ENCODE measurements around the gene CD300LF.

CD300LF gene

GRCh38 chr17:74712756-74713155, at the start of gene CD300LF:
Gene CD300LF, minus strand, starts transcription at chr17:74712923. Its CDS starts 57 bp downstream, at chr17:74712866.
- no peak for DNase-seq

DNA sequence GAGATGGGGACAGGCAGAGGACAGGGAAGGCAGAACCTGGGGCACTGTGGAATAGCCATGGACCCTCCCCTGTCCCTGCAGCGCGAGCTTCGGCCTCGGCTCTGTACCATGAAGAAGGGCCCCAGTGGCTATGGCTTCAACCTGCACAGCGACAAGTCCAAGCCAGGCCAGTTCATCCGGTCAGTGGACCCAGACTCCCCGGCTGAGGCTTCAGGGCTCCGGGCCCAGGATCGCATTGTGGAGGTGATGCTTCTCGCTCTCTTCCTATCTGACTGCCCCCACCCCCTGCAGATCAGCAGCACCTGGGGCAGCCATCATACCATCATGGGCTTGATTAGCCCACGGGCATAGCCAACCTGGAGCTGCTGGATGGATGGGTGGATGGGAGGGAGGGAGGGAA, 49.2 kb upstream of the CD300LF start:
- no peak for DNase-seq

DNA sequence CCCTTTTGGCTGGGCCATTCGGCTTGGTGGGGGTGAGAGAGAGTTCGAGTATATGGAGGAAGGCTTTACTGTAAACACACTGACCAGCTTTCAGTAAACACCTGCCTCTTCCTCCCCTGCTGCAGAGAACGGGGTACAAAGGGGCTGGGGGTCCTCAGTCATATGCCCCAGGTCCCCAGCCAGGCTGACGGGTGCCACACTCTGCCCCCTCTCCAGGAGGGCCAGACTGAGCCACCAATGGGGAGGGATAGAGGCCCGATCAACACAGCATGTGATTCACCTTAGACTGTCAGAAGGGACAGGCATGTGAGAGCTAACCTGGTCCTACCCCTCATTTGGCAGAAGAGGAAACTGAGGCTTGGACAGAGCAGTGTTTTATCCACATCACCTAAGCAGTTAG, 48.7 kb upstream of the CD300LF start:
- no peak for DNase-seq

- DNase-seq = no peak
These were observed 47.8 kb upstream of the CD300LF start for GRCh38 chr17:74760404-74761105.

- DNase-seq = no peak
These were observed 47.2 kb upstream of the CD300LF start for GRCh38 chr17:74759941-74760340.

- DNase-seq = no peak
These were observed 46.6 kb upstream of the CD300LF start for GRCh38 chr17:74759243-74759801.

DNA sequence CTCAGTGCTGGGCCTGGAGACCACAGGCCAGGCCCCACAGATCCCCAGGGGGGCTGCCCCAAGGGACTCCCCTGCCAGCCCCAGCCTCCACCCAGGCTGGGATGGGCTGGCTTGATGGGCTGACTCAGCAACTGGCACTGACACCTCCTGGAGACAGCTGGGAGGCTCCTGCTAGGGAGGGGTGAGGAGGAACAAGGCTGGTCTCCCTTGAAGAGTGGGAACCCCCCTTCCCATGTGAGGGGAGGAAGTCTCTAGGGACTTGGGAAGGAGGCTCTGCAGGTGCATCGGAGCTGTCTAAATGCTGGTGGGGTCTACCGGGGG, 46.1 kb upstream of the CD300LF start:
- no peak for DNase-seq

DNA sequence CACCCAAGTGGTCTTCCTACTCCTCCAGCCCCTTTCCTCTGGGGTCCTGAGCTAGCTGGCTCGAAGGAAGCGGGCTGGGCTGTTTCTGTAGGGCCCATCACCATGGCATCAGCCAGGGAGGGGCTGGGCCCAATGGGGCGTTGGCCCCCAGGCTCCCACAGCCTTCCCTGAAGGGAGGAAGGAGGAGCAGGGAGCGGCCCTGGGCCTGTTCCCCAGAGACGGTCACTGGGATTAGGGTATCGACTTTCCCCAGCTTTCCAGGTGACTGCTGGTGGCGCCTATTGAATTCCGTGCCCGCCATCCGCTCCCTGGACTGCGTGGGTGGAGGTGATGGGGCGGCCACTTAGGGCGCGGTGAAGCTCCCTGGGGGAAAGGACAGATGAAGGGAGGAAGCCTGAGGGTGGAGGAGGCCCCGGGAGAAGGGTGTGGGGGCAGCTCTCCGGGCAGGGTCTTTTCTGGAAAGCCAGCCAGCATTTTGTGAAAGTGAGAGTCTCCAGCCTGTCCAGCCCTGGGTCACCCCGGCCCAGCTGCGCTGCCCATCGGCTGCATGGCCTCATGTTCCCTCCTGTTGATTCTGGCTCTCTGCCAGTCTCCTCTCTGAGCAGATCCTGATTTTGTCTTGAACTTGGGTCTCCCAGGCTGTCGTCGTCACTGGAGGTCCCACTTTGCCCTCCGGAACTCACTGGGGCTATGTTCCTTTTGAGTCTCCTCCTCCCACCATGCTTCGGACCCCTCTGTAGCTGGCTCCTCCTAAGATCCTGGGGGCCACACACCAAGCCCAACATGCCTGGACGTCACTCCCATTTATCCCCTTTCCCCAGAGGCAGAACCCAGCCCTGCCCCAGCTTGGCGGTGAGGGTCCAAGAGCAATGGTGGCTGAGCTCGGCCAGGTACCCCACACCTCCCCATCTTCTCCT, 45.5 kb upstream of the CD300LF start:
- DNase-seq = no peak

- DNase-seq = no peak
These were observed 44.8 kb upstream of the CD300LF start for GRCh38 chr17:74757502-74757901.

DNA sequence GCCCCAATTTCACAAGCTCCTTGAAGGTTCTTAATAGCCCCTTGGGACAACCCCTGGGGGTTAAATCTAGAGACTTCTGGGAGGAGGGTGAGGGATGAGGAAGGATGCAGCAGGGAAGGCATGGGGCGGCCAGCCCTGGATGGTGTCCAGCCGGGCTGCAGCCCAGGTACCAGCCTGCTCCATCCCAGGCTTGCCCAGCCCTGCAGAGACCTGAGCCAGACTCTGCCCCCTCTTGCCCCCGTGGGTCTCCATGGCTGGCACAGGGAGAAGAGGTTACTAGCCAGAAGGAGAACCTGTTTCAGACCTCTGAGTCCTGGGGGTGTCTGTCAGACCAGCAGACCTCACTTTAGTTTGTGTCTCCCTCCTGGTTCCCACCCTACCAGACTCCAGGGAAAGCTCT, 44.2 kb upstream of the CD300LF start:
- DNase-seq = no peak

DNA sequence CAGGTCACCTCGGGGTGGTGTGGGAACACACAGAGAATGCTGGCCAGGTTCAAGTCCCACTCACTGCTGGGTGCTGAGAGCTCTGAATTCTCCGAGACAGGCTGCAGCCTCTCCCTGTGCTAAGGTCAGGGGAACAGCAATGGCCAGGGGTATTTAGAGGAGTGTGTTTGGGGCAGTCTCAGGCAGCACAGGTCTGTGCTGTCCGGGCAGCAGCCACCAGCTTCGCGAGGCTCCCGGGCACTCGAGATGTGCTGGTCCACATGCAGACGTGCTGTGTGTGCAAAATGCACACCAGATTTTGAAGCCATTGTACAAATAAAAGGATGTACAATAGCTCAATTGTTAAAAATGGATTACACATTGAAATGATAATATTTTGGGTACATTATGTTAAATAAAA, 42.8 kb upstream of the CD300LF start:
- no peak for DNase-seq

- DNase-seq = no peak
These were observed 42.1 kb upstream of the CD300LF start for GRCh38 chr17:74754832-74755231.

GRCh38 chr17:74752822-74753401, 40.2 kb upstream of the CD300LF start:
- DNase-seq = no peak

DNA sequence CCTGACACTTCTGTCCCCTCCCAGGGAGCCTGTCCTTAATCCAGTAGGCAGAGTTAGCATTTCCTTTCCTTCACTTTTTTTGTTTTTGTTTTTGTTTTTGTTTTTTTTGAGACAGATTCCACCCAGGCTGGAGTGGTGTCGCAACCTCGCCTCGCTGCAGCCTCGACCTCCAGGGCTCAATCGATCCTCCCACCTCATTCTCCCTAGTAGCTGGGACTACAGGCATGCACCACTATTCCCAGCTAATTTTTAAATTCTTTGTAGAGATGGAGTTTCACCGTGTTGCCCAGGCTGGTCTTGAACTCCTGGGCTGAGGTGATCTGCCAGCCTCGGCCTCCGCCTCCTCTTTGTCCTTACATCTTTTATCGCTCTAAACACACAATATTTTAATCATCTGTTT, 39.7 kb upstream of the CD300LF start:
- DNase-seq = no peak

DNA sequence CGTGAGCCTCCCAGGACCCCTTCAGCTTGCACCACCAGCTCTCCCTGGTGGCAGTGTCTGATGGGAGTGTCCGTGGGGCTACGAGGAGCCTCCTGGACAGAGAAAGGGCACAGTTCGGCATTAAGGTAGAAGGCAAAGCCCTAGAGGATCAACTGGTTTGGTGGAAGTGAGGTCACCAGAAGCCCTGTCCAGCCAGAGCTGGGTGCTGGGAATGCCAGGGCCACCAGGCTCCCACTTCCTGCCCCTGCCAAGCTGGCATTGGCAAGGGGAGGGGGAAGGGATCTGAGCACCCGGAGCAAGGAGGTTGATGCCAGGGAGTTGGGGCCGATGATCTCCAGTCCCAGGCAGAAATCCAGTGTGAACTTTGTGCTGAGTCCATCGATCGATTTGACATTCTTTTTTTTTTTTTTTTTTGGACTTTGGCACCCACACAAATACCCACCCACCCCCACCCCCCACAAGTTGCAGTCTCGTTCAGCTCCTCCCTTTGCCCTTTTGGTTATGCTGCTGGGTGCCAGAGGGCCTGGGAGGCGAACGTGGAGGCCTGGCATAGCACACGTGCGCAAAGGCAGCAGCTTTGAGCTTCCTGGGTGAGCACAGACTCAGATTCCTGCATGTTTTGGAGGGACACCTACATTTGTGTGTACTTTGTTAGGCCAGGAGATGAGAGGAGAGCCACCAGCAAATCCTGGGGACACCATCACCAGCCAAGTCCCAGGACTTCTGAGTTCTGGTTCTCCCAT, 37.8 kb upstream of the CD300LF start:
- DNase-seq = no peak

DNA sequence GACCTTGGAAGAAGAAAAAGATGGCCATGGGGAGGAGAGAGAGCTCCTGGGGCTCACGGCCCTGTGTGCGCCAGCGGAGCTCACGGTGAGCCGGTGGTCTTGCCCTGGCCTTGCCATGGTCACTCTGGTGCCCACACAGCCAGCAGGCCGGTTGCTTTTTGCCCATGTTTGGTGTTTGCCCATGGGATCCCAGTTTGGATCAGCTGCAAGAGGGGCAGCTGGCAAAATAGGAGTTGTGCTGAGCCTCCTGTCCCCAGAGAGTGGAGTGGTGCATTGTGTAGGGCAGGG, 37.3 kb upstream of the CD300LF start:
- DNase-seq = no peak

DNA sequence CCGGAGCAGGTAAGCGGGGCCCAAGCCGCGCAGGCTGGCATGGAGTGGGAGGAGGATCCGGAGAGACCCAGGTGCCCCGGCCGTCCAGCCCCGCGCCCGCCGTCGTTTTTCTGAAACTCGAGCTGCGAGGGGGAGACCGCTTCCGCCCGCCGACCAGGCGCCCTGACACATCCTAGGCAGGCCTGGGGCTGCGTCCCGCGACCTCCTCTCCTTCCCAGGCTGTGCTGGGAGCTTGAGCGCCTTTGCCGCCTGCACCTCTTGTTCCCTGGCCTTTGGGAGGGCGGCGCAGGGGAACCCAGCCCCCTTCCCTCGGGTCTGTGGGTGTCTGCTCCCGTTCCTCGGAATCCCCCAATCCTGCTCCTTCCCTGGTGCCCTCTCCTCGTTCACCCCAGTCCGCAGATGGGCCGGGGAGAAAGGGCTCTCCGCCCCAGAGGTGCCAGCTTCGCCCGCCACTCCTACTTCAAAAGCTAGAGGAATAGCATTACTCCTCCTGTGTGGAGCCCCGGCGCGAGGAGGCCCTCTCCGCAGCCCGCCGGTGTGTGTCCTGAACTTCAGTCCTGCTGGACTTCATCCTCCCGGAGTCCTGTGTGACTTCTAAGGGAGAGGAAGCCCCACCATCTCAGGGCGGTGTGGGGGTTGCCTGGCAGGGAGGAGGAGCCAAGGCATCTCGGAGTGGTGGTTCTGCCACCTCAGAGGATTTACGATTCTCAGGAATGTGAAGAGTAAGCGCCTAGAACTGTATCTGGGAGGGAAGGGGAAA, 36.7 kb upstream of the CD300LF start:
- DNase-seq = no peak

- peak; percentile 79 for DNase-seq
These were observed 36.0 kb upstream of the CD300LF start, which contains the start of gene NHERF1 for GRCh38 chr17:74748529-74749278. Gene NHERF1, plus strand, starts transcription at chr17:74748628. Its CDS starts 219 bp downstream, at chr17:74748847.

- DNase-seq = no peak
These were observed 35.5 kb upstream of the CD300LF start for GRCh38 chr17:74748279-74748528.

DNA sequence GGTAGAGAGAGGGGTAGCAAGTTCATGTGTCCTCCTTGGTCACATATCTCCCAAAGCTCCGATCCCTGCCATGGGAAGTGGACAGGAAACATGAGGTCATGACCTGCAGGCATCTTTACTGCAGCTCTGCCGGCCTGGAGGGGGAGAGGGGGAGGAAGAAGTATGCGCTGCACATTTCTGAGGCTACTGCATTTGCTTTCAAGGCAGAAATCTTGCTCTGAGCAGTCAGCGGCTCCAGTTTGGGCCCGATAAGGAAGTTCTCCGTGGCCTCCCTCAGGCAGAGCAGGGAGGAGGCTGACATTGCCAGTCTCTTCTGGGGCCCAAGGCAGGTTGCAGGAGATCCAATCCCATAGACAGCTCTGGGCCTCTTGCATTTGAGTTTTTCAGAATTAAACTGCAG, 34.2 kb upstream of the CD300LF start:
- no peak for DNase-seq

GRCh38 chr17:74746376-74746775, 33.7 kb upstream of the CD300LF start:
- no peak for DNase-seq

Data from NCI-H748 treated with DMSO at 0.1 percent for 48 hours (cell line).